Neural progenitor cell (in vitro differentiated cells): ENCODE measurements around the gene CLIC6.
A peak's percentile ranks its signal among the peaks of the same experiment; 100 is the strongest.

Source experiments
- EZH2 ChIP-seq: fragments of 200-600 bp; sonication (generic); IDR thresholded peaks from 2 replicates; pipeline ENCODE4 v1.6.1; 2017; ENCODE audit warnings: antibody characterized with exemption, mild to moderate bottlenecking, moderate library complexity
- EZH2phosphoT487 ChIP-seq: fragments of 200-600 bp; sonication (generic); IDR thresholded peaks from 2 replicates; pipeline ENCODE4 v1.6.1; 2017; ENCODE audit warnings: antibody characterized with exemption
- TF ChIP-seq, protein P1 (sequence below): fragments of 200-600 bp; sonication (generic); IDR thresholded peaks from 2 replicates; pipeline ENCODE4 v1.5.1; 2017; ENCODE audit warnings: antibody characterized with exemption, mild to moderate bottlenecking

DNA sequence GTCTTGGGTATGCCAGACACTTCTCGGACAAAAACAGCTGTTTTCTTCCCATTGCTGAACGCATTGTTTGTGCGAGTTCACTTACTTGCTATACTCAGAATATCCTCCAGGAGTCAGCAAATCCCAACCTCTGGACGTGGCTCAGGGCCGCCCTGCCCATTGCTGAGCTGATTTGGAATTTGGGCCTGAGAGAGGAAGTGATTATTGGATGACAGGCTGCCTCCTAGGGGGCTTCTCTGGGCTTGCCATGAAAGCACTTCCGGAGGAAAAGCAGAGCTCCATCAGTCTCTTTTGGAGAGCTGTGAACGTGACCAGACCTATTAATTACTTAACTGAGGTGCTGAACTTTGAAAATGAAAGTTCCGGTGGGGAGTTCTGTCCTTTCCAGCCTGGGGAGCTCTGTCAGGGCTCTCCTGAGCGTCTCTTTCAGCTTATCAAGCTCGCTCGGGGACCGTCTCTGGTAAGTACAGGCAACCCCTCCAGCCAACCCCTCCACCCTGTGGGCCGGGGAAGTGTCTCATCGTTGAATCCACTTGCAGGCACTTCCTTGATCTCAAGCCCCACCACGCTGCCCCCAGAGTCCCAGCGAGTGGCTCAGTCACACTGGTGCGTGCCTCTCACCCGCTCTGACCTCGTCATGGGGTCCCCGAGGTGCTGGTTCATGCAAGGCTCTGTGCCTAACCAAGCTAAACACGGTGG is 76.9 kb downstream of the CLIC6 start:
- TF ChIP-seq, protein P1, sequence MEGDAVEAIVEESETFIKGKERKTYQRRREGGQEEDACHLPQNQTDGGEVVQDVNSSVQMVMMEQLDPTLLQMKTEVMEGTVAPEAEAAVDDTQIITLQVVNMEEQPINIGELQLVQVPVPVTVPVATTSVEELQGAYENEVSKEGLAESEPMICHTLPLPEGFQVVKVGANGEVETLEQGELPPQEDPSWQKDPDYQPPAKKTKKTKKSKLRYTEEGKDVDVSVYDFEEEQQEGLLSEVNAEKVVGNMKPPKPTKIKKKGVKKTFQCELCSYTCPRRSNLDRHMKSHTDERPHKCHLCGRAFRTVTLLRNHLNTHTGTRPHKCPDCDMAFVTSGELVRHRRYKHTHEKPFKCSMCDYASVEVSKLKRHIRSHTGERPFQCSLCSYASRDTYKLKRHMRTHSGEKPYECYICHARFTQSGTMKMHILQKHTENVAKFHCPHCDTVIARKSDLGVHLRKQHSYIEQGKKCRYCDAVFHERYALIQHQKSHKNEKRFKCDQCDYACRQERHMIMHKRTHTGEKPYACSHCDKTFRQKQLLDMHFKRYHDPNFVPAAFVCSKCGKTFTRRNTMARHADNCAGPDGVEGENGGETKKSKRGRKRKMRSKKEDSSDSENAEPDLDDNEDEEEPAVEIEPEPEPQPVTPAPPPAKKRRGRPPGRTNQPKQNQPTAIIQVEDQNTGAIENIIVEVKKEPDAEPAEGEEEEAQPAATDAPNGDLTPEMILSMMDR: peak; percentile 92
- TF ChIP-seq EZH2phosphoT487 (no peak), EZH2 (no peak)
